ENCODE results near the gene FXYD1. TPM values are rescaled to one million over a fixed set of nuclear protein-coding genes. Genes with fewer than 3 reads are reported as not detected.
A peak's percentile ranks its signal among the peaks of the same experiment; 100 is the strongest.

Gene FXYD1
- total RNA-seq, 4 donors from 2014 or later: 18.1 to 214 (median 105) TPM

GRCh38 chr19:35169221-35169995 lies 30.8 kb downstream of the FXYD1 start:
- Histone ChIP-seq H3K27me3 (no peaks in the 10 kb centered on the region), H3K27ac (no peak overlapping the region), H3K9me3 (no peaks in the 10 kb centered on the region), H3K36me3 (no peaks in the 10 kb centered on the region), H3K4me1 (no peaks in the 10 kb centered on the region), H3K4me3 (no peak overlapping the region)
- DNase-seq: no peak
- no peak for TF ChIP-seq CTCF (IDR thresholded peaks at IDR 0.05)
- TF ChIP-seq POLR2A (IDR thresholded peaks at IDR 0.05): no peak
- intact Hi-C loops (cut with DNase I; ENCODE audit: low total_unique reads): no loop called here

- intact Hi-C loops (cut with DNase I; ENCODE audit: low total_unique reads): no loop called here
- TF ChIP-seq CTCF (IDR thresholded peaks at IDR 0.05): no peak
- TF ChIP-seq POLR2A (IDR thresholded peaks at IDR 0.05): no peak
- H3K36me3 ChIP-seq: no peaks in the 10 kb centered on the region
- no peak for DNase-seq
- no peaks in the 10 kb centered on the region for H3K4me1 ChIP-seq
- no peaks in the 10 kb centered on the region for H3K9me3 ChIP-seq
- H3K27me3 ChIP-seq: no peaks in the 10 kb centered on the region
- no peak overlapping the region for H3K4me3 ChIP-seq
- no peak overlapping the region for H3K27ac ChIP-seq
Measured at GRCh38 chr19:35170359-35171061, 31.9 kb downstream of the FXYD1 start.

GRCh38 chr19:35171730-35172129 lies 33.1 kb downstream of the FXYD1 start:
- Histone ChIP-seq H3K9me3 (no peaks in the 10 kb centered on the region), H3K27ac (no peak overlapping the region), H3K4me1 (no peaks in the 10 kb centered on the region), H3K4me3 (no peak overlapping the region), H3K36me3 (no peaks in the 10 kb centered on the region), H3K27me3 (no peaks in the 10 kb centered on the region)
- TF ChIP-seq POLR2A (IDR thresholded peaks at IDR 0.05): no peak
- TF ChIP-seq CTCF (IDR thresholded peaks at IDR 0.05): no peak
- intact Hi-C loops (cut with DNase I; ENCODE audit: low total_unique reads): no loop called here
- DNase-seq: no peak

- DNase-seq: no peak
- Histone ChIP-seq H3K27ac (no peak overlapping the region), H3K9me3 (no peaks in the 10 kb centered on the region), H3K4me1 (no peaks in the 10 kb centered on the region), H3K36me3 (no peaks in the 10 kb centered on the region), H3K27me3 (no peaks in the 10 kb centered on the region), H3K4me3 (no peak overlapping the region)
- intact Hi-C loops (cut with DNase I; ENCODE audit: low total_unique reads): no loop called here
- no peak for TF ChIP-seq POLR2A (IDR thresholded peaks at IDR 0.05)
- no peak for TF ChIP-seq CTCF (IDR thresholded peaks at IDR 0.05)
Measured at GRCh38 chr19:35174226-35174625, 35.6 kb downstream of the FXYD1 start.

- Histone ChIP-seq H3K36me3 (no peaks in the 10 kb centered on the region), H3K9me3 (no peaks in the 10 kb centered on the region), H3K4me3 (no peak overlapping the region), H3K27me3 (no peaks in the 10 kb centered on the region), H3K4me1 (no peaks in the 10 kb centered on the region), H3K27ac (peak overlapping the region in 1 of 2 donors; percentile 33)
- intact Hi-C loops (cut with DNase I; ENCODE audit: low total_unique reads): no loop called here
- DNase-seq: no peak
- TF ChIP-seq POLR2A (IDR thresholded peaks at IDR 0.05): no peak
- no peak for TF ChIP-seq CTCF (IDR thresholded peaks at IDR 0.05)
Measured at GRCh38 chr19:35176181-35176570, 37.6 kb downstream of the FXYD1 start.

All from uterus (tissue), 4 donors.